K562 (cell line): Measurements from ENCODE around the gene SLC9A1. TPM values are rescaled to one million over a fixed set of nuclear protein-coding genes. Genes with fewer than 3 reads are reported as not detected.

Source experiments
- FOSL1 ChIP-seq: fragments of 200-800 bp; sonication (Bioruptor generic); conservative IDR thresholded peaks from 2 replicates; pipeline ENCODE4 v1.6.1; 2016; ENCODE audit warnings: missing genetic modification characterization, missing compliant biosample characterization
- HIVEP1 ChIP-seq: fragments of 250-450 bp; sonication (Bioruptor Pico); IDR thresholded peaks from 2 replicates; pipeline ENCODE4 v1.4.0; 2020; ENCODE audit warnings: mild to moderate bottlenecking
- KDM4B ChIP-seq, 2 experiments: fragments of 450-650 bp in 1 of 2; sonication (generic) in 1 of 2; IDR thresholded peaks; 2 replicates each; pipeline ENCODE4 v1.6.1; 2016 to 2017; ENCODE audit warnings: borderline replicate concordance in 2 of 2, antibody characterized with exemption in 1 of 2, low read depth in 1 of 2, mild to moderate bottlenecking in 1 of 2
- NR2C2 ChIP-seq, 2 experiments: fragments of 200-800 bp in 1 of 2; sonication (Bioruptor generic) in 1 of 2; sonication (generic) in 1 of 2; formaldehyde crosslinking in 1 of 2; IDR thresholded peaks; 2 replicates each; pipeline versions ENCODE4 v1.6.1 to v1.8.0; 2016 to 2022; ENCODE audit warnings: mild to moderate bottlenecking in 1 of 2, missing compliant biosample characterization in 1 of 2, missing genetic modification characterization in 1 of 2, missing genetic modification reagents in 1 of 2
- RAD21 ChIP-seq, 2 experiments: fragments of 250-450 bp in 1 of 2; fragments of 450-650 bp in 1 of 2; sonication (Bioruptor Pico) in 1 of 2; formaldehyde crosslinking in 1 of 2; IDR thresholded peaks in 1 of 2; conservative IDR thresholded peaks in 1 of 2; 2 replicates each; pipeline versions ENCODE4 v1.4.0 to v1.8.0; 2020 to 2022; ENCODE audit warnings: mild to moderate bottlenecking in 2 of 2, moderate library complexity in 1 of 2
- STAG1 ChIP-seq: sonication (generic); formaldehyde crosslinking; IDR thresholded peaks from 2 replicates; pipeline ENCODE4 v1.5.0; 2020; ENCODE audit warnings: missing genetic modification reagents, borderline replicate concordance
- STAT5B ChIP-seq: fragments of 250-450 bp; sonication (Bioruptor Pico); IDR thresholded peaks from 2 replicates; pipeline ENCODE4 v1.8.0; 2021; ENCODE audit warnings: mild to moderate bottlenecking, inconsistent platforms
- TGIF2 ChIP-seq: sonication (generic); formaldehyde crosslinking; IDR thresholded peaks from 2 replicates; pipeline ENCODE4 v1.8.1; 2022; ENCODE audit warnings: mild to moderate bottlenecking, missing genetic modification reagents, moderate library complexity
- YY1 ChIP-seq, 3 experiments: IDR thresholded peaks; 2 replicates each; pipeline ENCODE4 v1.6.1; 2011; ENCODE audit warnings: low read length in 2 of 3, mild to moderate bottlenecking in 2 of 3, moderate library complexity in 2 of 3, borderline replicate concordance in 1 of 3, control low read depth in 1 of 3, low read depth in 1 of 3; ENCODE audit not compliant: insufficient read depth in 3 of 3, insufficient replicate concordance in 2 of 3, control insufficient read depth in 1 of 3, insufficient read length in 1 of 3; ENCODE audit errors: extremely low read depth in 1 of 3
- ZNF384 ChIP-seq: IDR thresholded peaks from 2 replicates; pipeline ENCODE4 v1.6.1; 2012; ENCODE audit warnings: low read depth, low read length, improper control_type of control experiment
- polyA plus RNA-seq, 8 experiments: library from polyadenylated mRNA; depleted of rRNA in 4 of 8; stranded (reverse) in 5 of 8; unstranded in 3 of 8; fragments of >200 nt; fragmentation: Nextera tagmentation in 2 of 8; fragmentation: Illumina TruSeq in 1 of 8; extraction: Ambion mirVana in 2 of 8; extraction: Trizol in 1 of 8; gene quantifications; 2 replicates each; pipeline versions ENCODE4 v1.2.1 to v1.2.3, GENCODE V29; 2011 to 2014; ENCODE audit warnings: inconsistent platforms in 1 of 8, missing spikeins in 1 of 8
- total RNA-seq, 7 experiments: library from RNA; depleted of rRNA in 6 of 7; stranded (reverse); fragments of >200 nt in 6 of 7; fragmentation: Illumina TruSeq in 2 of 7; extraction: Trizol in 2 of 7; gene quantifications; 2 replicates each; pipeline versions ENCODE4 v1.2.1 to v1.2.3, GENCODE V29; 2011 to 2021; ENCODE audit warnings: low replicate concordance in 1 of 7
- TF ChIP-seq, protein P1 (sequence below): fragments of 450-650 bp; formaldehyde crosslinking; IDR thresholded peaks from 2 replicates; pipeline ENCODE4 v1.4.0; 2020; ENCODE audit warnings: mild to moderate bottlenecking, moderate library complexity

Gene SLC9A1
- total and polyA plus RNA-seq, 9 of the 15 experiments (the other 6 are each of a cell fraction or from before 2014, with no cell fraction given) = 0.59 to 14.4 (median 2.0) TPM

- TF ChIP-seq STAG1 (CRISPR knock-in tag) (no peak), NR2C2 (CRISPR knock-in tag; IDR thresholded peaks at IDR 0.05) (no peak), NR2C2 (tag; IDR thresholded peaks at IDR 0.05) (peak; percentile 3), RAD21 (CRISPR knock-in tag; conservative IDR thresholded peaks at IDR 0.05 in 1 of 2, IDR thresholded peaks at IDR 0.05 in 1 of 2) (peak in 1 of 2 experiments; percentile 56; a peak in 2 of 4 replicates), YY1 (IDR thresholded peaks at IDR 0.05; ENCODE audit: borderline replicate concordance in 1 of 3, control insufficient read depth in 1 of 3, extremely low read depth in 1 of 3, insufficient read depth in 3 of 3, insufficient read length in 1 of 3, insufficient replicate concordance in 2 of 3, low read depth in 1 of 3, low read length in 2 of 3) (peak in 1 of 3 experiments; percentile 24), TGIF2 (CRISPR knock-in tag) (no peak), STAT5B (CRISPR knock-in tag) (no peak), HIVEP1 (no peak), FOSL1 (tag) (no peak), KDM4B (IDR thresholded peaks at IDR 0.05; ENCODE audit: borderline replicate concordance in 2 of 2, low read depth in 1 of 2) (no peak), ZNF384 (peak; percentile 68)
- TF ChIP-seq, protein P1, sequence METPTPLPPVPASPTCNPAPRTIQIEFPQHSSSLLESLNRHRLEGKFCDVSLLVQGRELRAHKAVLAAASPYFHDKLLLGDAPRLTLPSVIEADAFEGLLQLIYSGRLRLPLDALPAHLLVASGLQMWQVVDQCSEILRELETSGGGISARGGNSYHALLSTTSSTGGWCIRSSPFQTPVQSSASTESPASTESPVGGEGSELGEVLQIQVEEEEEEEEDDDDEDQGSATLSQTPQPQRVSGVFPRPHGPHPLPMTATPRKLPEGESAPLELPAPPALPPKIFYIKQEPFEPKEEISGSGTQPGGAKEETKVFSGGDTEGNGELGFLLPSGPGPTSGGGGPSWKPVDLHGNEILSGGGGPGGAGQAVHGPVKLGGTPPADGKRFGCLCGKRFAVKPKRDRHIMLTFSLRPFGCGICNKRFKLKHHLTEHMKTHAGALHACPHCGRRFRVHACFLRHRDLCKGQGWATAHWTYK (CRISPR knock-in tag) = no peak
Measured at GRCh38 chr1:27116232-27116631, 38.7 kb downstream of the SLC9A1 start (continued).
